Body of pancreas (tissue), 4 donors: ENCODE measurements around the gene WNK1. TPM values are rescaled to one million over a fixed set of nuclear protein-coding genes. Genes with fewer than 3 reads are reported as not detected.
"Not testable (repeated sequence)": the region's sequence is repeated elsewhere in the genome, so short reads cannot be mapped to it uniquely, and the experiment has no call there.

Experiments used
- ATAC-seq: fragments of 150-250 bp; one replicate; pipeline ENCODE4 v1.9.1; 2016
- DNase-seq, 4 donors: peaks; one replicate each; pipeline ENCODE4 v3.0.0-alpha.2; 2019
- H3K27ac ChIP-seq, 4 donors: fragments of 200-600 bp; sonication (generic); 1 replicate in 3 of 4; 2 replicates in 1 of 4; pipeline versions ENCODE4 v1.5.1 to v1.6.1; 2016 to 2019; ENCODE audit warnings: mild to moderate bottlenecking in 1 of 4, mixed read lengths in 1 of 4, moderate library complexity in 1 of 4
- H3K27me3 ChIP-seq, 2 donors: fragments of 200-600 bp; sonication (generic); one replicate each; pipeline ENCODE4 v1.6.0; 2016; ENCODE audit warnings: mild to moderate bottlenecking in 1 of 2
- H3K36me3 ChIP-seq, 2 donors: fragments of 200-600 bp; sonication (generic); replicated peaks in 1 of 2; 2 replicates each; pipeline ENCODE4 v1.5.1; 2016; ENCODE audit warnings: low read depth in 2 of 2; ENCODE audit not compliant: insufficient read depth in 1 of 2
- H3K4me1 ChIP-seq: fragments of 200-600 bp; sonication (generic); one replicate; pipeline ENCODE4 v1.6.0; 2016
- H3K4me3 ChIP-seq, 2 donors: fragments of 200-600 bp; sonication (generic); 1 replicate in 1 of 2; 2 replicates in 1 of 2; pipeline ENCODE4 v1.5.1; 2016 to 2019
- H3K9me3 ChIP-seq, 3 donors: fragments of 200-600 bp; sonication (generic); 1 replicate in 2 of 3; 2 replicates in 1 of 3; pipeline ENCODE4 v1.5.1; 2016
- POLR2A ChIP-seq, 3 donors: fragments of 450-650 bp; IDR thresholded peaks; one replicate each; pipeline ENCODE4 v1.6.1; 2016; ENCODE audit warnings: antibody characterized with exemption in 3 of 3, mild to moderate bottlenecking in 2 of 3
- WGBS, 2 donors: methylation state at CpG; one replicate each; pipeline ENCODE4 v1.1.5; 2017; 5-methylcytosine and 5-hydroxymethylcytosine counted together
- intact Hi-C: fragments of 100-400 bp; cut with DNase I; formaldehyde crosslinking; loops from one replicate; pipeline ENCODE4 v1.15.1; 2023
- total RNA-seq, 2 donors: library from RNA; depleted of rRNA; stranded (reverse); fragments of >200 nt; gene quantifications; one replicate each; pipeline ENCODE4 v1.1.0, GENCODE V29; 2016
- TF ChIP-seq, protein P1 (sequence below), 7 experiments: fragments of 450-650 bp in 4 of 7; fragments of 200-600 bp in 3 of 7; sonication (generic) in 3 of 7; IDR thresholded peaks; one replicate each; pipeline ENCODE4 v1.5.1; 2016 to 2019; ENCODE audit warnings: antibody characterized with exemption in 7 of 7

The WNK1 gene
- total RNA-seq, 2 donors from 2014 or later, result 56.6 to 96.6 TPM

DNA sequence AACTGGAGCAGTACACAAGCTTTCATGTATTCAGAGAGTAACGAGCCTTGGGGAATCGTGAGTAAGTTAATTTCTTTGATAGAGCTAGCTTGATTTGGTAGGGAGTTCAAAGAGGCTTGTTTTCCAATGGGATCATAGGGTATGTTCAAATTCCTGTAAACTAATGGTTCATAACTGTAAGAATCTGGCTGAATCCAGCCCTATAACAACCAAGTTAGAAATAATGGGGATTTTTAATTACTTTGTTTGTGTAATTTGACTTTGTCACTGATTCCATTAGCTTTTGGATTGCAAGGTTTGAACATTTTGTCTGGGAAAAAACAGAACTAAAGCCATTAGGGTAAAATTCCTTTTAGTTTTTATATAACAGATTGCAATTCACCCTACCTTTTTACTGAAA, 94.0 kb downstream of the WNK1 start:
- DNase-seq, result no peak
- no peak for ATAC-seq
- Histone ChIP-seq H3K4me3 (no peak overlapping the region), H3K4me1 (no peaks in the 10 kb centered on the region), H3K36me3 (no peaks in the 10 kb centered on the region), H3K27ac (no peak overlapping the region), H3K27me3 (no peaks in the 10 kb centered on the region), H3K9me3 (no peaks in the 10 kb centered on the region)
- no peak for TF ChIP-seq POLR2A (IDR thresholded peaks at IDR 0.05)
- TF ChIP-seq, protein P1, sequence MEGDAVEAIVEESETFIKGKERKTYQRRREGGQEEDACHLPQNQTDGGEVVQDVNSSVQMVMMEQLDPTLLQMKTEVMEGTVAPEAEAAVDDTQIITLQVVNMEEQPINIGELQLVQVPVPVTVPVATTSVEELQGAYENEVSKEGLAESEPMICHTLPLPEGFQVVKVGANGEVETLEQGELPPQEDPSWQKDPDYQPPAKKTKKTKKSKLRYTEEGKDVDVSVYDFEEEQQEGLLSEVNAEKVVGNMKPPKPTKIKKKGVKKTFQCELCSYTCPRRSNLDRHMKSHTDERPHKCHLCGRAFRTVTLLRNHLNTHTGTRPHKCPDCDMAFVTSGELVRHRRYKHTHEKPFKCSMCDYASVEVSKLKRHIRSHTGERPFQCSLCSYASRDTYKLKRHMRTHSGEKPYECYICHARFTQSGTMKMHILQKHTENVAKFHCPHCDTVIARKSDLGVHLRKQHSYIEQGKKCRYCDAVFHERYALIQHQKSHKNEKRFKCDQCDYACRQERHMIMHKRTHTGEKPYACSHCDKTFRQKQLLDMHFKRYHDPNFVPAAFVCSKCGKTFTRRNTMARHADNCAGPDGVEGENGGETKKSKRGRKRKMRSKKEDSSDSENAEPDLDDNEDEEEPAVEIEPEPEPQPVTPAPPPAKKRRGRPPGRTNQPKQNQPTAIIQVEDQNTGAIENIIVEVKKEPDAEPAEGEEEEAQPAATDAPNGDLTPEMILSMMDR (IDR thresholded peaks at IDR 0.05), result no peak
- intact Hi-C loops, result no loop called here
- WGBS, 2 donors, result 87 to 97% methylated on average over 2 of the region's 2 CpGs

DNA sequence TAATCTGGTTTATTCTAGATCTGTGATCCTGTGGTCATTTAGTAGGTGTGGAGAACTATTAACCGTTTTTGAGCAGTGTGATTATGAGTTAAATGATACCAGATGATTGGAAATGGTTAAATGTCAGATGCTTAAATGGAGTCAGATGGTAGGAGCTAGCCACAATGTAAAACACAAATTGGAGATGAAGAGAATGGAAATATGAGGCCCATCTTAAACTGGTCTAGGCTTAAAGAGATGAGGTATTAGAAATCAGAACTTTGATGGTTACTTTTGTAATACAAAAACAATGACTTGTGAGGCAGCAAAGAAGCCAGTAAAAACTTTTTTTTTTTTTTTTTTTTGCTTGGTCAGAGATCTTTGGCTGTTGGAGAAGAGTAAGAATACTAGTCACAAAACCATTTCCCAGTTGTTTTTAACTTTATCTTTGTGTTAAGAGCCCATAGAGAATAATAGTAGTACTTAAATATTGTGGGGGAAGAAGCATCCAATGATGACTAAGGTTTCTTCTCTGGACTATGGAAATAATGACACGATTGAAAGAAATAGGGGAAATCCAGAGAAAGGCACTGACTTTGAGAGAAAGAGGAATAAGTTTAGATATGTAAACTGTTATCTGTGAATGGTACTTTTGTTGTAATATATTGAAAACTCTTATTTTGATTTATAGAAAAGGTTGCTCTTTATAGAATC, 95.9 kb downstream of the WNK1 start:
- no peak overlapping the region for H3K4me3 ChIP-seq
- peaks cover 5% of the 10 kb centered on the region for H3K4me1 ChIP-seq
- TF ChIP-seq, protein P1 (IDR thresholded peaks at IDR 0.05), result no peak
- TF ChIP-seq POLR2A (IDR thresholded peaks at IDR 0.05), result no peak
- no peaks in the 10 kb centered on the region for H3K27me3 ChIP-seq
- no peak overlapping the region for H3K27ac ChIP-seq
- intact Hi-C loops, result no loop called here
- no peak for DNase-seq
- no peaks in the 10 kb centered on the region for H3K9me3 ChIP-seq
- ATAC-seq, result no peak
- H3K36me3 ChIP-seq, result no peaks in the 10 kb centered on the region
- 71 to 84% methylated on average over 2 of the region's 2 CpGs for WGBS, 2 donors

- no peaks in the 10 kb centered on the region for H3K36me3 ChIP-seq
- H3K9me3 ChIP-seq, result no peaks in the 10 kb centered on the region
- H3K4me1 ChIP-seq, result peaks cover 7% of the 10 kb centered on the region
- H3K4me3 ChIP-seq, result no peak overlapping the region
- TF ChIP-seq, protein P1 (IDR thresholded peaks at IDR 0.05), result no peak
- no peak for TF ChIP-seq POLR2A (IDR thresholded peaks at IDR 0.05)
- no peaks in the 10 kb centered on the region for H3K27me3 ChIP-seq
- no peak for DNase-seq
- intact Hi-C loops, result no loop called here
- no peak for ATAC-seq
- WGBS, 2 donors, result 83 to 95% methylated on average over 2 of the region's 2 CpGs
- H3K27ac ChIP-seq, result no peak overlapping the region
Measured at GRCh38 chr12:848882-849527, 96.6 kb downstream of the WNK1 start.

DNA sequence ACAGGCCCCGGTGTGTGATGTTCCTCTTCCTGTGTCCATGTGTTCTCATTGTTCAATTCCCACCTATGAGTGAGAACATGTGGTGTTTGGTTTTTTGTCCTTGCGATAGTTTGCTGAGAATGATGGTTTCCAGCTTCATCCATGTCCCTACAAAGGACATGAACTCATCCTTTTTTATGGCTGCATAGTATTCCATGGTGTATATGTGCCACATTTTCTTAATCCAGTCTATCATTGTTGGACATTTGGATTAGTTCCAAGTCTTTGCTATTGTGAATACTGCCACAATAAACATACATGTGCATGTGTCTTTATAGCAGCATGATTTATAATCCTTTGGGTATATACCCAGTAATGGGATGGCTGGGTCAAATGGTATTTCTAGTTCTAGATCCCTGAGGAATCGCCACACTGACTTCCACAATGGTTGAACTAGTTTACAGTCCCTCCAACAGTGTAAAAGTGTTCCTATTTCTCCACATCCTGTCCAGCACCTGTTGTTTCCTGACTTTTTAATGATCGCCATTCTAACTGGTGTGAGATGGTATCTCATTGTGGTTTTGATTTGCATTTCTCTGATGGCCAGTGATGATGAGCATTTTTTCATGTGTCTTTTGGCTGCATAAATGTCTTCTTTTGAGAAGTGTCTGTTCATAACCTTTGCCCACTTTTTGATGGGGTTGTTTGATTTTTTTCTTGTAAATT, 97.5 kb downstream of the WNK1 start:
- DNase-seq, H3K27me3 ChIP-seq, intact Hi-C loops, H3K9me3 ChIP-seq, H3K4me3 ChIP-seq, H3K36me3 ChIP-seq, ATAC-seq, H3K27ac ChIP-seq, H3K4me1 ChIP-seq: not testable (repeated sequence)
- 94 to 95% methylated on average over 2 to 3 of the region's 4 CpGs for WGBS, 2 donors

GRCh38 chr12:851343-851742, 99.0 kb downstream of the WNK1 start:
- no peaks in the 10 kb centered on the region for H3K36me3 ChIP-seq
- H3K27me3 ChIP-seq, result no peaks in the 10 kb centered on the region
- no peak overlapping the region for H3K27ac ChIP-seq
- no peak overlapping the region for H3K4me3 ChIP-seq
- no peak for ATAC-seq
- peaks cover 7% of the 10 kb centered on the region for H3K4me1 ChIP-seq
- DNase-seq, result no peak
- no peaks in the 10 kb centered on the region for H3K9me3 ChIP-seq
- intact Hi-C loops, result no loop called here
- TF ChIP-seq POLR2A (IDR thresholded peaks at IDR 0.05), result no peak
- TF ChIP-seq, protein P1 (IDR thresholded peaks at IDR 0.05), result no peak
- 90 to 91% methylated on average over 1 of the region's 1 CpG for WGBS, 2 donors
